GM21619 (cell line): ENCODE data around the gene CHD9.
"Not testable (repeated sequence)": the region's sequence is repeated elsewhere in the genome, so short reads cannot be mapped to it uniquely, and the experiment has no call there.

Experiments used
- ATAC-seq: cut with Tn5 transposase; IDR thresholded peaks from one replicate; pipeline ENCODE4 v1.9.1; 2021; ENCODE audit not compliant: unreplicated experiment

Gene CHD9

DNA sequence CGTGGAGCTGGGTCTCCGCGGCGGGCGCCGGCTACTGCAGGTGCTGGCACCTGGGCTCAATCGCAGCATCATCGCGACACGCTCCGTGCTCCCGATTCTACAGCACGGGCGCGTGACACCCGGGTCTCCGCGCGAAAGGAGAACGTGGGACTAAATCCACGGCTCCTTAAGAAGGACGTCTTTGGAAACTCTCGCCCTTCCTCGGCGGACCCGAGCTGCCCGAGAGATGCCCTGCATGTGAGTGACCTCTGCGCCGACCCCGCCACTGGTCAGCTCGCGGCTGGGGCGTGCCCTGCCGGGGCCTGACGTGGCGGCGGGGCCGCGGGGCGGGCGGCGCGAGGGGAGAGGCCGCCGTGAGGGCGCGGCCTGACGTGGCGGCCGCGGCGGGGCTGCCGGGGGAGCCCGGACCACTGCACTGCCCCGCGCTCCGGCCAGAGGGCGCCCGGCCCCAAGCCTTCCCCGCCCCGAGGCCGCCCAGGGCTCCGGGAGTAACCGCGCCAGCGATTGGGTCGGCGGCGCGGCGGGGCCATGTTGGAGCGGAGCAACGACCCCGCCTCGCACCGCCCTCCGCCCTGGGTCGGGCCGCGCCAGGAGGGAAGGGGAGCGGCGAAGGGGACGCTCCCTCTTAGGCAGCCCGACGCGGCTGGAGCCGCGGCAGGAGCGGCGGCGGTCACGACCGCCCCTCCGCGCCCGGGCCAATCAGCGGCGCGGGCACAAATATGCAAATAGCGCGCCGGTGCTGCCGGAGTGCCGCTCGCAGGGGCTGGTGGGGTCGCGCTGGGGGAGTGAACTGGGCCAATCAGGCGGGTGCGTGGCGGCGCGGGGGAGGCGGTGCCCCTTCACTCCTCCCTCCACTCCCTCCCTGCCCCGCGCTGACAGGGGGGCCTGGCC is 75.6 kb downstream of the CHD9 start:
- ATAC-seq: peak; percentile 80

DNA sequence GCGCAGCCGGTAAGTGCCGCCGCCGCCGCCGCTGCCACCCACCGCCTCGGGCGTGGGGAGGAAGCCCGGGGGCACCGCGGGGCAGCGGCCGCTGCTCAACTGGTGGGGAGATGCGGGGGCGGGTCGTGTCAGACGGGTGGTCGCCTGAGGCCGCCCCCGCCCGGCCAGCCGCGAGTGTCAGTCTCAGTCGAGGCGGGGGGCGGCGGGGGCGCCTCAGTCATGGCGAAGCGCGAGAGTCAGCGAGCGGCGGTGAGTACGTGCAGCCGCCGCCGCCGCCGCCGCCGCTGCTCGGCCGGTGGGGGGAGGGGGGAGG is 76.2 kb downstream of the CHD9 start:
- no peak for ATAC-seq

DNA sequence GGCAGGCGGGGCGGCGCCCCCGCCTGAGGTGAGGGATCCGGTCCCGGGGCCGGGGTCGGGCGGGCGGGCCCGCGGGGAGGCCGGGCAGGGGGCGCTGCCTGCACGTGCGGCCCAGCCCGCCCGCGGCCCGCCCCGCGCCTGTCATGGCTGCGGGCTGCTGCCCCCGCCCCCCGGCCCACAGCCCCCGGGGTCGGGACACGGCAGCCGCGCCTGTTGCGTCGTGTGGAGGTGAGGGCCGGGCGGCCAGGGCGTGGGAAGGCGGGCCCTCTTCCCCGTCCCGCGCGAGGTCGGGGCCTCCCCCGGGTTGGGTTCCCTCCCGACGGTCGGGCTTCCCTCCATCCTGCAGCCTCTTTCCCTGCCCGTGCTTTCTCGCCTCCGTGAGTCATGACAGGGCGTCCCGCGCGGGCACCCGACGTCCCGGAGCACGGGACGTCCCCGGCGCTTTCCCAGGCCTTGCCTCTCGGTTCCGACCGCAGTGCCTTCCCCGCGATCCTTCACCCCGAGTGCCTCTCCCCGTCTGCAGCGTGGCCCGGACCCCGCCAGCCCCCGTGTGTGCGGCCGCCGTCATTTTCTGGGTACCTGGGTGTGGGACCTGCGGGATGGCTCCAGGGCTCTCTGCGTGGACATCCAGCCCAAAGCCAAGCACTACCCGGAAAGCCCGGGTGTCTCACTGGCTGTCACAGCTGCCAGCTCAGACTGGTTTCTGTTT is 76.7 kb downstream of the CHD9 start:
- ATAC-seq: peak; percentile 17

DNA sequence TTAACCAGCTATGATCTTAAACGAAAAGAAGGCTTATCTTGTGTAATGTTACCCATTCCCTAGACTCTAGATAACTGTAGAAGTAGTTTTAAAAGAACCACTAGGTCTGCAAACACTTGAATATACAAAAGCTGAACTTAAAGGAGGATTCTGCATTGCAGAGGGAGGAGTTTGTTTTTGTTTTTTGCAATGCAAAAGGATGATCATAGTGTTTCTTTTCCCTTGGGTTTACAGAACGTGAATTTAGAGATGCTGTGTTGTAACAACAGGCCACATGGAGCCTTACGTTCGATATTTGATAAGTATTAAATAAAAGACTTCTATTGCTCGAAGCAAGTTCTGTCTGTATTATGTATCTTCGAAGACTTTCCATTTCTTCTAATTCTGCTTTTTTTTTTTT is 77.6 kb downstream of the CHD9 start:
- no peak for ATAC-seq

DNA sequence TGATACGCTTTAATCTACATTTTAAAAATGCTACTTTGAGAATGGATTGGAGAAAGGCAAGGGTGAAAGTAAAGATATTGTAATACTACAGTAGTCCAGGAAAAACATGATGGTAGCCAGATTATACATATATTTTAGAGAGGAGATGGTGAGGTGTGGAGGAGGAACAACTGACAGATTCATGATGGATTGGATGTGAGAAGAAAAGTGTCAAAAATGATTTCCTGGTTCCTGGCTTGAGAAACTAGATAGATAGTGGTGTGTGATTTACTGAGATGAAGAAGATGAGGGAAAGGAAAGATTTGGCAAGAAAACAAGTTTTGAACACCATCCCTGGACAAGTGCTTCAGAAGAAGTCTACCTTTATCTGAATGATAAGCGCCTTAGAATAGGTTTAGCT is 80.5 kb downstream of the CHD9 start:
- no peak for ATAC-seq

DNA sequence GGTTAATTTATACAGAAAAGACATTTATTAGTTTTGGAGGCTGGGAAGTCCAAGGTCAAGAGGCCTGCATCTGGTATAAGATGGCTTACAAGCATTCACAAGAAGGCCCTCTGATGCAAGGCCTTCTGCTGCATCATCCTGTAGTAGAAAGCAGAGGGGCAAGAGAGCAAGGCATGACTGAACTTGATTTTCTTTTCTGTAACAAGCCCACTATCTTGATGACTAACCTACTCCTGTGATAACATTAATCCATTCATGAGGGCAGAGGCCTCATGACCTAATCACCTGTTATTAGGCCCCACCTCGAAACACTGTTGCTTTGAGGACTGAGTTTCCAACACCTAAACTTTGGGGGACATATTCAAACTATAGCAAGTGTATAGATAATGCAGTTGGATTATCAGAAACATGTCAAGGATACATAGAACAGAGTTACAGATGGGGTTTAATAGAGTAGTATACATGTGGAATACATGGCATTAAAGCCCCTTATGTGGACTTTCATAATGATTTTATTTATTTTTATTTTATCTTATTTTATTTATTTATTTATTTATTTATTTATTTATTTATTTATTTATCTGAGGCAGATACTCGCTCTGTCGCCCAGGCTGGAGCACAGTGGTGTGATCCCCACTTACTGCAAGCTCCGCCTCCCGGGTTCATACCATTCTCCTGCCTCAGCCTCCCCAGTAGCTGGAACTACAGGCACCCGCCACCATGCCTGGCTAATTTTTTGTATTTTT is 88.2 kb downstream of the CHD9 start:
- no peak for ATAC-seq

DNA sequence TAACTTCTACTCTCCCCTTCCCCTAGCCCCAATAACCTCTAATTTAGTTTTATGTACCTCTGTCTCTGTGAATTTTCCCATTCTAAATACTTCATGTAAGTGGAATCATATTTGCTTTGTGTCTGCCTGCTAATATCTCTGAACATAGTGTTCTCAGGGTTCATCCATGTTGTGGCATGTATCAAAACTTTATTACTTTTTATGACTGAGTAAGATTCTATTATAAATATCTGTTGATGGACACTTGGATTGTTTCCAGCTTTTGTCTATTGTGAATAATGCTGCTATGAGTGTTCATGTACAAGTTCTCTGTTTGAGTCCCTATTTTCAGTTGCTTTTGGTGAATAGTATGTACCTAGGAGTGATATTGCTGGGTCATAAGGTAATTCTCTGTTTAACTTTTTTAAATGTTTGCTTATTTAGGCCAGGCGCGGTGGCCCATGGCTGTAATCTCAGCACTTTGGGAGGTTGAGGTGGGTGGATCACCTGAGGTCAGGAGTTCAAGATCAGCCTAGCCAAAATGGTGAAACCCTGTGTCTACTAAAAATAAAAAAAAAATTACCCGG is 92.8 kb downstream of the CHD9 start:
- ATAC-seq: no peak

DNA sequence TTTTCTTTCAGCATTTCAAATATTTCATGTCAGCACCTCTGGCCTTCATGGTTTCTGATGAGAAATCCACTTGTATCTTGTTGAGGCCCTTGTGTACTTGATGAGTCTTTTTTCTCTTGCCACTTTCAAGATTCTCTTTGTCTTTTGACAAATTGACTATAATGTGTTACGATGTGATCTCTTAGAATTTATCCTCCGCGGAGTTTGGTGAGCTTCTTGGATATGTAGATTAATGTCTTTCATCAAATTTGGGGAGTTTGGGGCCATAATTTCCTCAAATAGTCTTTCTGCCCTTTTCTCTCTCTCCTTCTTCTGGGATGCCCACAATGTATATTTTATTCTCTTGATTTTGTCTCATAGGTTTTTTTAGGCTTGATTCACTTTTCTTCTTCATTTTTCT is 96.0 kb downstream of the CHD9 start:
- ATAC-seq: no peak

DNA sequence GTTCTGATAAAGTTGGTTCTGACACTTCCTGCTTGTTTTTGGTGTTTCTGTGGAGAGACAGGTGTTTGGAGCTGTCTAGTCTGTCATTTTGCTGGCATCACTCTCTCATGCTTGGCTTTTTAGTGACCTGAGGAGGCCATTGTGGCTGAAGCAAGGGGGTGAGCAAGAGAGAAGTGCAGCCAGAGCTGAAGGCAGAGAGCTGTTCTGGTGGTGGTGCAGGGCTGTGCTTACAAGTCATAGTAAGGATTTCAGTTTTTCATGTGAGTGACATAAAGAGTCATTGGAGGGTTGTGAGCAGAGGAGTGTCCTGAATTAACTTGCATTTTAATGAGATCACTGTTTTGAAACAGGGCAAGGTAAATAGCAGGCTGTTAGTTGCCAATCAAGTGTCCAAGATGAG is 97.5 kb downstream of the CHD9 start:
- ATAC-seq: no peak

DNA sequence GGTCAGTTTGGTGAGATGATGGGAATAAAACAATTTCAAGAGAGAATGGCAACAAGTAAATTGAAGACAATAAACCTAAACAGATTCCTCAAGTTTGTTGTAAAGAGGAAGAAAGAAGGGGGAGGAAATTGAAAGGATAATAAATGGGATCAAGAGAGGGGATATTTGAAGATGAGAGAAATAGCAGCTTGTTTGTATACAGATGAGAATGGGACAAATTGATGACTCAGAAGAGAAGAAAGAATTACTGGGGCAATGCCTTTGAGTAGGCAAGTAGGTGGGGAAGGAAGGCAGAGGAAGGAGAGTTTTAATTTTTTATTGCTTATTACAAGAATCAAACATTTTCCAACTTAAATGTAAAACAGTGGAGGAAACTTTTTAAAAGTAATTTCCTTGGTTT is 98.3 kb downstream of the CHD9 start:
- no peak for ATAC-seq

DNA sequence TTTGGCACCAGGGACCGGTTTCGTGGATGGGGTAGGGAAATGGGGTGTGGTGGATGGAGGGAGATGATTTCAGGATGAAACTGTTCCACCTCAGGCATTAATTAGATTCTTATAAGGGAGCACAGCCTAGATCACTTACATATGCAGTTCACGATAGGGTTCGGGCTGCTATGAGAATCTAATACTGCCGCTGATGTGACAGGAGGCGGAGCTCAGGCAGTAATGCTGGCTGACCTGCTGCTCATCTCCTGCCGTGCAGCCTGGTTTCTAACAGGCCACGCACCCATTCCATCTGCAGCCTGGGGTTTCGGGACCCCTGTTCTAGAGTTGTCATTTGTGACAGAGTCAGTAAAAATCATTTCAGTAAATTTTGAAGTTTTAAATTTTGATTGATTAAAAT is 99.7 kb downstream of the CHD9 start:
- ATAC-seq: no peak

DNA sequence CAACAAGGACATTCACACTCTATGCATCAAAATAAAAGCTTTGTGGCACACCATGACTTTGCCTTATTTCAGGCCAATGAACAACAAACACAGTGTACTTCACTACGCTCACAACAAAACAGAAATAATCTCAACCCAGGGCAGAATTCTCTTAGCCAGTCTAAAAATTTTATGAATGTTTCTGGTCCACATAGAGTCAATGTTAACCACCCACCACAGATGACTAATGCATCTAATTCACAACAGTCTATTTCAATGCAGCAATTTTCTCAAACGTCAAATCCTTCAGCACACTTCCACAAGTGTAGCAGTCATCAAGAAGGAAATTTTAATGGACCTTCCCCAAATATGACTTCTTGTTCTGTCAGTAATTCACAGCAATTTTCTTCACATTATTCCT is 101.7 kb downstream of the CHD9 start:
- no peak for ATAC-seq

DNA sequence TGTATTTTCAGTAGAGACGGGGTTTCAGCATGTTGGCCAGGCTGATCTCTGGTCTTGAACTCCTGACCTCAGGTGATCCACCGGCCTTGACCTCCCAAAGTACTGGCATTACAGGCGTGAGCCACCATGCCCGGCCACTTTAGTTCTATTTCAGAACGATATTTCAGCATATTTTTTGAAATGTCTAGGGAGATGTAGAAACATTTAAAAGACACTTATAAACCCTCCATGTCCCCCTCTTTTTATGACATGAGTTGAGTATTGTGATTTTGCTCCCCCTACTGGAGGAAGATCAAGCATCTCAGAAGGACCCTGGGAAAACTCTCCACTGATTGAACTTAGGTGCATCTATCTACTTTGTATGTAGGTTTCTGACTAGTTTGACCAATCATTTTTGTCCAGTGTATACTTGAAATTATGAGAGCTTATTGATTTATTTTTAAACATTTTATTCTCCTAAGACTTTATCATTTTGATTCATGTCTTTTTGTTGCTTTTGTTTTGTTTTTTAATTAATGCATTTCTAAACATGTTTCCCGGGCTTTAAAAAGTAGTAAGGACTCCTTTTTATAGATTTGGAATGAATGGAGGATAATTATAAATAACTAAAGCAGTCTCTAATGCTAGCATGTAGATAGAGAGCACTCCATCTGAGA is 105.1 kb downstream of the CHD9 start:
- peak; percentile 76 for ATAC-seq

DNA sequence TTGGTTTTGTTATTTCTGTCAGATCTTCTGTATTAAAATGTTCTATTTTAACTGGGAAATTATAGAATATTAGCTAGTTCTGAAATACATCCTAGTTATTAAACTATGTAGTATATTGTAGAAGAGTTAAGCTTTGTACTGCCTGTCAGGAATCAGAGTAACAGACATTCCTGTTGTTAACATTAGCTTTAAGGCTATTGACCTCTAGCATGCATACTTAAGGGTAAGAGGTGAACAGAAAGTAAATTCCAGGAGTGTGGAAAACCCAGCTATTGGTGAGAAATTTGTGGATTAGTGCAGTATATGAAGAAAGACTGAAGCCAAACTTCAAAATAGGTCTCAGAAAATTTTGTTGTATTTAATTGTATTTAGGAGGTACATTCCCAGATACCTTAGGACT is 111.3 kb downstream of the CHD9 start:
- no peak for ATAC-seq

DNA sequence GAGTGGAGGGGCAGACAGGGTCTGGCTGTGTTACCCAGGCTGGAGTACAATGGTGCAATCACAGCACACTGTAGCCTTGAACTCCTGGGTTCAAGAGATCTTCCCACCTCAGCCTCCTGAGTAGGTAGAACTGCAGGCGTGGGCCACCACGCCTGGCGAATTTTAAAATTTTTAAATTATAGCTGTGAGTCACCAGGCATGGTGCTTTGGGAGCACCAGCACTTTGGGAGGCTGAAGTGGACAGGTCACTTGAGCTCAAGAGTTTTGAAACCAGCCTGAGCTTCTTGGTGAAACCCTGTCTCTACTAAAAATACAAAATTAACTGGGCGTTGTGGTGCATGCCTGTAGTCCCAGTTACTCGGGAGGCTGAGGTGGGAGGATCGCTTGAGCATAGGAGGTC is 114.0 kb downstream of the CHD9 start:
- no peak for ATAC-seq

DNA sequence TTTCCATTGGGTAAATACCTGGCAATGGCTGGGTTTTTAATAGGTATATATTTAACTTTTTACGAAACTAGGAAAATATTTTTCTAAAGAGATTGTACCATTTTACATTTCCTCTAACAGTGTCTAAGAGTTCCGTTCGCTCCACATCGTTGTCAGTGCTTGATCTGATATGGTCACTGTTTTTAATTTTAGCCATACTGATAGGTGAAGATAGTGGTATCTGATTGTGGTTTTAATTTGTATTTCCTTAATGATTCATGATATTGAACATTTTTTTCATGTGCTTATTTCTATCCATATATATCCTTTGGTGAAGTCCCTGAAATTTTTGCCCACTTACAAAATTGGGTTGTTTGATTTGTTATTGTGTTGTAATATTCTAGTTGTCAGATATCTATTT is 117.7 kb downstream of the CHD9 start:
- no peak for ATAC-seq

DNA sequence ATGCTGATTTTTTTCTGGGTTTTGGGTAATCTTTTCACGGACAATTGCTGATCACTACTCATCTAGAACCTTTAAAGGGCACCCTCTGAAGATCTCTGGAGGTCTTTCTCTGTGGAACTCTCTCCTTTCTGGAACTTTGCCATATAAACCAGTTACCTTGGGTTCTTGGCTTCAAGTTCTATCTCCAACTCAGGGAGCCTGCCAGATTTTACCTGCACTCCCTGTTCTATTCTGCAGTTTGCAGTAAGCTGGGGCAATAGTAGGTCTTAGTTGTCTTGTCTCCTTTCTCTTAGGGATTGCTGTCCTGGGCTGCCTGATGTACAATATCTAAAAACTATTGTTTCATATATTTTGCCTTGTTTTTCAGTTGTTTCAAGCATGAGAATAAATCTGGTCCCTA is 120.3 kb downstream of the CHD9 start:
- no peak for ATAC-seq

DNA sequence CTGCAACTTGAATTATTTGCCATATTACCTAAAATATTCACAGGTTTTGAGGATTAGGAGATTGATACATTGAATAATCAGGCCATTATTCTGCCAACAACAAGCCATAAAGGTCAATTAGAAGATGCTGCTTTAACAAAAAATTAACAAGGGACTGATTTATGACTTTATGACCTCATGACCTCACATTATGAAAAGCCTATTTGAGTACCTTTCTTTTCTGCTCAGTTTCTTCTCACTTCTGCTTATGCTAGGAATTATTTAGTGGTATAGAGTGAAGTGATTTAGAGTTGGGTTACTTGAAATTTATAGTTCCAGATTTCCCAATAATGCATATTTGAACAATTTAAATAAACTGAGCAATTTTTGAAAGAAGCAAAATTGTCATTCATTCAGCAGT is 121.6 kb downstream of the CHD9 start:
- no peak for ATAC-seq

DNA sequence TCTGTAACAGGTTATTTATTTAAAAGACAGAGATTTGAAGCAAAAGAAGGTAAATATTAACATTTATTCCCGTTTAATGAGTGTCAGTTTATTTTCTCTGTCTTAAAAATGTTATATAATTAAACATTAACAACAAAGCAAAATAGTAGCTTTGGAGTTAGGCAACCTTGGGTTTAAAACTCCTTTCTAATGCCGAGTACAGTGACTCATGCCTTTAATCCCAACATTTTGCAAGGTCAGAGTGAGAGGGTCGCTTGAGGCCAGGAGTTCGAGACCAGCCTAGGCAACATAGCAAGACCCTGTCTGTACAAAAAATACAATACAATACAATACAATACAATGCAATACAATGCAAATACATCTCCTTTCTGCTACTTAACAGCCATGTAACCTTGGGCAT is 128.7 kb downstream of the CHD9 start:
- no peak for ATAC-seq

DNA sequence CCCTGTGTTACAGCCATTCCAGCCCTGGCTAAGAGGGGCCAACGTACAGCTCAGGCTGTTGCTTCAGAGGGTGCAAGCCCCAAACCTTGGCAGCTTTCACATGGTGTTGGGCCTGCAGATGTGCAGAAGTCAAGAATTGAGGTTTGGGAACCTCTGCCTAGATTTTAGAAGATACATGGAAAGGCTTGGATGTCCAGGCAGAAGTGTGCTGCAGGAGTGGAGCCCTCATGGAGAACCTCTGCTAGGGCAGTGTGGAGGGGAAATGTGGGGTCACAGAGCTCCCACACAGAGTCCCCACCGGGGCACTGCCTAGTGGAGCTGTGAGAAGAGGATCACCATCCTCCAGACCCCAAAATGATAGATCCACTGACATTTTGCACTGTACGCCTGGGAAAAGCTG is 130.9 kb downstream of the CHD9 start:
- ATAC-seq: not testable (repeated sequence)

DNA sequence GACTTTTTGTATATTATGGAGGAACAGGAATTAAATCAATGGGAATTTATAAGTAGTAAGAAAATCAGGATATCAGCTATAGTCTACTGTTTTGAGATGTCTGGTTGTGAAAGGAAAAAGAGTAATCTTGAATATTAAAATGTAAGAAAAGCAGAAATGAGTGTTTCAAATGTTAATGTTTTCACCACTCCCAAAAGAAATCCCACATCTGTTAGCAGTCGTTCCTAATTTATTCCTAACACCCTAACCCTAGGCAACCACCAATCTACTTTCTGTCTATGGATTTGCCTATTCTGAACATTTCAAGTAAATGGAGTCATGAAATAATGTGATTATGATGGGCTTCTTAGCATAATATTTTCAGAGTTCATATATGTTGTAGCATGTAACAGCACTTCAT is 133.0 kb downstream of the CHD9 start:
- ATAC-seq: no peak
